Esophagus muscularis mucosa (tissue), 4 donors: Measurements from ENCODE around the gene WASHC3. TPM values are rescaled to one million over a fixed set of nuclear protein-coding genes. Genes with fewer than 3 reads are reported as not detected.
A peak's percentile ranks its signal among the peaks of the same experiment; 100 is the strongest.

Source experiments
- DNase-seq: peaks from one replicate; pipeline ENCODE4 v3.0.0-alpha.2; 2017; ENCODE audit errors: extremely low spot score
- H3K27ac ChIP-seq, 4 donors: fragments of 200-600 bp; sonication (generic); replicated peaks in 1 of 4; 1 replicate in 3 of 4; 2 replicates in 1 of 4; pipeline ENCODE4 v1.5.1; 2016 to 2019; ENCODE audit warnings: mild to moderate bottlenecking in 1 of 4
- H3K27me3 ChIP-seq, 4 donors: fragments of 200-600 bp; sonication (generic); one replicate each; pipeline versions ENCODE4 v1.5.1 to v1.6.0; 2016 to 2019
- H3K36me3 ChIP-seq, 4 donors: fragments of 200-600 bp; sonication (generic); one replicate each; pipeline ENCODE4 v1.5.1; 2016 to 2019
- H3K4me1 ChIP-seq, 4 donors: fragments of 200-600 bp; sonication (generic); one replicate each; pipeline ENCODE4 v1.5.1; 2016 to 2019
- H3K4me3 ChIP-seq, 4 donors: fragments of 200-600 bp; sonication (generic); 1 replicate in 2 of 4; 2 replicates in 2 of 4; pipeline ENCODE4 v1.5.1; 2016 to 2019; ENCODE audit warnings: mild to moderate bottlenecking in 4 of 4, moderate library complexity in 1 of 4
- H3K9me3 ChIP-seq, 4 donors: fragments of 200-600 bp; sonication (generic); 1 replicate in 3 of 4; 2 replicates in 1 of 4; pipeline ENCODE4 v1.5.1; 2016 to 2019
- EP300 ChIP-seq: sonication (generic); formaldehyde crosslinking; IDR thresholded peaks from one replicate; pipeline ENCODE4 v1.6.1; 2017; ENCODE audit warnings: antibody characterized with exemption
- POLR2A ChIP-seq: fragments of 450-650 bp; IDR thresholded peaks from one replicate; pipeline ENCODE4 v1.6.1; 2017; ENCODE audit warnings: antibody characterized with exemption, moderate library complexity, mild to moderate bottlenecking, low read depth
- POLR2AphosphoS5 ChIP-seq, 2 donors: sonication (generic); formaldehyde crosslinking; IDR thresholded peaks; one replicate each; pipeline ENCODE4 v1.6.1; 2017; ENCODE audit warnings: antibody characterized with exemption in 2 of 2
- WGBS: methylation state at CpG from one replicate; pipeline ENCODE4 v1.1.5; 2018; 5-methylcytosine and 5-hydroxymethylcytosine counted together
- intact Hi-C: fragments of 100-400 bp; cut with DNase I; formaldehyde crosslinking; loops from one replicate; pipeline ENCODE4 v1.15.1; 2023
- total RNA-seq, 4 donors: library from RNA; depleted of rRNA; stranded (reverse); fragments of >200 nt; gene quantifications; one replicate each; pipeline versions ENCODE4 v1.1.0 to v1.2.1, GENCODE V29; 2016
- TF ChIP-seq, protein P1 (sequence below), 3 experiments: fragments of 200-600 bp in 2 of 3; fragments of 450-650 bp in 1 of 3; sonication (generic) in 2 of 3; IDR thresholded peaks; one replicate each; pipeline ENCODE4 v1.5.1; 2017 to 2019; ENCODE audit warnings: antibody characterized with exemption in 3 of 3, mild to moderate bottlenecking in 2 of 3, moderate library complexity in 1 of 3

The WASHC3 gene
- total RNA-seq, 4 donors from 2014 or later: 85.7 to 101 (median 86.8) TPM

- Histone ChIP-seq H3K4me1 (peaks cover 0 to 12% (median 10%) of the 10 kb centered on the region in 4 donors), H3K27ac (peak overlapping the region; percentile 86 to 91 (median 90)), H3K36me3 (peaks cover 0 to 16% (median 0%) of the 10 kb centered on the region in 4 donors), H3K9me3 (no peaks in the 10 kb centered on the region), H3K4me3 (peak overlapping the region; percentile 70 to 85 (median 83)), H3K27me3 (no peaks in the 10 kb centered on the region)
- intact Hi-C loops: loop anchor here (5.0 to 10.0 kb wide), 2 partner anchors 128 to 365 kb away; partner anchors contain the start of gene CHPT1
- DNase-seq: no peak
- TF ChIP-seq POLR2A (no peak), POLR2AphosphoS5 (IDR thresholded peaks at IDR 0.05) (no peak), EP300 (no peak)
- TF ChIP-seq, protein P1, sequence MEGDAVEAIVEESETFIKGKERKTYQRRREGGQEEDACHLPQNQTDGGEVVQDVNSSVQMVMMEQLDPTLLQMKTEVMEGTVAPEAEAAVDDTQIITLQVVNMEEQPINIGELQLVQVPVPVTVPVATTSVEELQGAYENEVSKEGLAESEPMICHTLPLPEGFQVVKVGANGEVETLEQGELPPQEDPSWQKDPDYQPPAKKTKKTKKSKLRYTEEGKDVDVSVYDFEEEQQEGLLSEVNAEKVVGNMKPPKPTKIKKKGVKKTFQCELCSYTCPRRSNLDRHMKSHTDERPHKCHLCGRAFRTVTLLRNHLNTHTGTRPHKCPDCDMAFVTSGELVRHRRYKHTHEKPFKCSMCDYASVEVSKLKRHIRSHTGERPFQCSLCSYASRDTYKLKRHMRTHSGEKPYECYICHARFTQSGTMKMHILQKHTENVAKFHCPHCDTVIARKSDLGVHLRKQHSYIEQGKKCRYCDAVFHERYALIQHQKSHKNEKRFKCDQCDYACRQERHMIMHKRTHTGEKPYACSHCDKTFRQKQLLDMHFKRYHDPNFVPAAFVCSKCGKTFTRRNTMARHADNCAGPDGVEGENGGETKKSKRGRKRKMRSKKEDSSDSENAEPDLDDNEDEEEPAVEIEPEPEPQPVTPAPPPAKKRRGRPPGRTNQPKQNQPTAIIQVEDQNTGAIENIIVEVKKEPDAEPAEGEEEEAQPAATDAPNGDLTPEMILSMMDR (IDR thresholded peaks at IDR 0.05): no peak
- WGBS: 86% methylated on average over 11 of the region's 11 CpGs
Observed at GRCh38 chr12:102062419-102062806, 622 bp upstream of the WASHC3 start.

DNA sequence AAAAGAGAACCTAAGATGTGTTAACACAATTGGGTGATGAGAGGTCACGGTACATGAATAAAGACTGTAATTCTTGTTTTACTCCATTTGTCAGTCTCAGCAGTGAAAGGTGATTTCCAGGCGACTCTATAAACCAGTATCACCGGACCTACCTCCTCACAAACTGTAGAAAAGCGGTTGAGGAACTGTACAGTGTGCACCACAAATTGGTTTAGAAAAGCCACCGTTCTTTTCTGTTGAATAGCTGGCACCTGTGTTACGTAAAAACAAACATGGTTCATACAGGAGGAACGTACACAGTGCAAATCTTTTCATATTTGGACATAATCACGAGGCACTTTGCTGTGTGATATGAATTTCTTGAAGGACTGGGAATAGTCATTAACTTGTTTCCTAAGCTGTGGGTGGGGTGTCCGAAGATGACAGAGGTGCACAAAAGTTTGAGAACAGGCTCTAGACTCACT lies 663 bp downstream of the WASHC3 start:
- no peaks in the 10 kb centered on the region for H3K9me3 ChIP-seq
- intact Hi-C loops: loop anchor here (5.0 to 10.0 kb wide), 2 partner anchors 126 to 364 kb away; partner anchors contain the start of gene CHPT1
- DNase-seq: no peak
- TF ChIP-seq EP300 (no peak), POLR2A (no peak), POLR2AphosphoS5 (IDR thresholded peaks at IDR 0.05) (no peak)
- TF ChIP-seq, protein P1 (IDR thresholded peaks at IDR 0.05): no peak
- H3K27me3 ChIP-seq: no peaks in the 10 kb centered on the region
- H3K4me3 ChIP-seq: peak overlapping the region; percentile 70 to 85 (median 83)
- H3K27ac ChIP-seq: peak overlapping the region; percentile 86 to 91 (median 90)
- peaks cover 0 to 12% (median 10%) of the 10 kb centered on the region in 4 donors for H3K4me1 ChIP-seq
- H3K36me3 ChIP-seq: peaks cover 1 to 27% (median 9%) of the 10 kb centered on the region in 4 donors
- WGBS: 25% methylated on average over 9 of the region's 9 CpGs

- Histone ChIP-seq H3K27ac (no peak overlapping the region), H3K4me1 (peaks cover 0 to 12% (median 10%) of the 10 kb centered on the region in 4 donors), H3K9me3 (no peaks in the 10 kb centered on the region), H3K27me3 (no peaks in the 10 kb centered on the region), H3K4me3 (no peak overlapping the region), H3K36me3 (peaks cover 10 to 45% (median 19%) of the 10 kb centered on the region in 4 donors)
- intact Hi-C loops: no loop called here
- no peak for DNase-seq
- TF ChIP-seq POLR2A (no peak), EP300 (no peak), POLR2AphosphoS5 (IDR thresholded peaks at IDR 0.05) (no peak)
- TF ChIP-seq, protein P1 (IDR thresholded peaks at IDR 0.05): no peak
Observed at GRCh38 chr12:102059343-102059742, 2.4 kb downstream of the WASHC3 start.

DNA sequence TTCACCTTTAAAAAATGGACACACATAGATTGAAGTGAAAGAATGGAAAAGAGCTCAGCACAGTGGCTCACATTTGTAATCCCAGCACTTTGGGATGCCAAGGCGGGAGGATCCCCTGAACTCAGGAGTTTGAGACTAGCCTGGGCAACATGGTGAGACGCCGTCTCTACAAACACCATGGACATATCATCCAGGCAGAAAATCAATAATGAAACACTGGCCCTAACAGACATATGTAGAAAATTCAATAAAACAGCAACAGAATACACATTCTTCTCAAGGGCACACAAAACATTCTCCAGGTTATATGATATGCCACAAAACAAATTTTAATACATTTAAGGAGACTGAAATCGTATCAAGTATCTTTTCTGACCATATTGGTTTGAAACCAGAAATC lies 7.4 kb downstream of the WASHC3 start:
- TF ChIP-seq EP300 (no peak), POLR2AphosphoS5 (IDR thresholded peaks at IDR 0.05) (no peak), POLR2A (no peak)
- TF ChIP-seq, protein P1 (IDR thresholded peaks at IDR 0.05): no peak
- Histone ChIP-seq H3K27ac (no peak overlapping the region), H3K36me3 (peaks cover 22 to 85% (median 47%) of the 10 kb centered on the region in 4 donors), H3K4me1 (peaks cover 0 to 6% (median 0%) of the 10 kb centered on the region in 4 donors), H3K4me3 (no peak overlapping the region), H3K9me3 (no peaks in the 10 kb centered on the region), H3K27me3 (no peaks in the 10 kb centered on the region)
- no peak for DNase-seq
- 100% methylated on average over 4 of the region's 4 CpGs for WGBS
- intact Hi-C loops: no loop called here

GRCh38 chr12:102053062-102053349 lies 8.8 kb downstream of the WASHC3 start:
- Histone ChIP-seq H3K4me1 (peaks cover 0 to 6% (median 0%) of the 10 kb centered on the region in 4 donors), H3K9me3 (no peaks in the 10 kb centered on the region), H3K27ac (no peak overlapping the region), H3K4me3 (no peak overlapping the region), H3K36me3 (peaks cover 35 to 86% (median 60%) of the 10 kb centered on the region in 4 donors), H3K27me3 (no peaks in the 10 kb centered on the region)
- intact Hi-C loops: no loop called here
- DNase-seq: no peak
- TF ChIP-seq EP300: no peak
- TF ChIP-seq POLR2AphosphoS5 (IDR thresholded peaks at IDR 0.05): no peak
- TF ChIP-seq POLR2A: no peak
- TF ChIP-seq, protein P1 (IDR thresholded peaks at IDR 0.05): no peak
